GM21360 (cell line): ENCODE results near the gene PDE3A.

Experiments used
- ATAC-seq: cut with Tn5 transposase; IDR thresholded peaks from one replicate; pipeline ENCODE4 v1.9.1; 2021; ENCODE audit warnings: mild to moderate bottlenecking, moderate library complexity; ENCODE audit not compliant: unreplicated experiment

The PDE3A gene

DNA sequence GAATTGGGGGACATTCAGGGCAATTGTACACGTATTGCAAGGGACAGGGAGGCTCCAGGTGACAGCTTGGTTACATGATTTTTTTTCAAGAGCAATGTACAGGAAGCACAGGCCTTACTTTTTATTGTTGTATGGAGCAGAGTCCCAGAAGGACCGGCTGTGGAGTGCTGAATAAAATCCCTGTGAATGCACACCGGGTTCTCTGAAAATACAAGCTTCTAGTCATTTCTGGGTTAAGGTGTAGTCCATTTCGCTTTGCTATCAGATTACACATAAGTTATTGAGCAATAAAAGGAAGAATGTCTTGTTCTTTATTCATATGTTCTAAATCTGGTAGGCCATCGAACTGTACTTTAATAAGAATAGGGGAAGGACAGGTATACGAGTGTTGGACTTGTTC, 52.2 kb downstream of the PDE3A start:
- ATAC-seq = no peak

DNA sequence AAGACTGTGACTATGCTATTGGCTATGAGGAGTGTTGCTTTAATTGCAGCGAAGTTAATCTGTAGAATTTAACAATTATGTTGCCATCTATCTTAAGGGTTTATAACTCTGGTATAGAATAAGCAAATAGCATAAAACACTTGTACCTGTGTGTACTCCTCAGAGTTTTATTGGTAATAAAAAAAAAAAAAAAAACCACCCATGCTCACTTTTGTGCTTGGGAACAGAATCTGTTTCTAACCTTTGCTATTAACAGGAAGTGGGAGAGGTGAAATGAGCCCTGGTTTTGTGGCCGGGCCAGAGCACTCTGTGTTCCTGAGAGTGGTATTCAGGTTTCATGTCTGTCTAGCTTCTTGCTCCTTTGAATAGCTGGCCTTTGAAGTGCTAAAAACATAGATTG, 53.1 kb downstream of the PDE3A start:
- ATAC-seq = no peak

GRCh38 chr12:20423557-20423956, 55.2 kb downstream of the PDE3A start:
- ATAC-seq = no peak

DNA sequence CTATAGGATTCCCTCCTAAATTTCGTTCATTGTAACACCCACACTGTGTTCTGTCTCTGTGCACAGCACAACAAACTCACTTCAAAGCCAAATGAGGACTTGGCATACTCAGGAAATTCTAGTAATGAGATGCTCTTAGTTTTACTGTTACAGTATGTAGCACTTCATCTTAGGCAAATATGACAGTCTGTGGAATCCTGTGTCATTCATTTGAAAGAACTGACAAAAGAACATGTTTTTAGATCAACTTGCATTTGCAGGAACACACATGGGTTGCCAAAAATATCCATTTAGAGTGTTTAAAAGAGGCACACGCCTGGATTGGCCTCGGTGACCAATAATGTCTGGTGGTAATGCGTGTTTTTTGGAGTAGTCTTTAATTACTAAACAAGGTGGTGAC, 56.5 kb downstream of the PDE3A start:
- ATAC-seq = no peak

DNA sequence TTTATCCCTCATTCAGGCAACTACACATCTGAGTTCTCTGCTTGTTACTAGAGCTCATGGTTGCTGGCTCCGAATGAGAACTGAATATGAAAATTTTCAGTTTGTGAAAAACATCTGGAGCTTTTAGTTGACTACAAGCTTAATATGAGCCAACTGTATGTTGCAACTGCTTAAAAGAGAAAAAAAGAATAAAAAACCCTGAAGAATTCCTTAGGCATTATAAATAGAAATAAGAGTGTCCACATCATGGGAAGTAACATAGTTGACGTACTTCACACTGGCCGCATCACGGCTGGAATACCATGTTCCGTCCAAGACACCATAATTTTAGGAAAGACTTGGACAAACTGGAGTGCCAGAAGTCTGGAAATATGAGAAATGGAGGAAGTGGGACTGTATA, 57.9 kb downstream of the PDE3A start:
- ATAC-seq = no peak

DNA sequence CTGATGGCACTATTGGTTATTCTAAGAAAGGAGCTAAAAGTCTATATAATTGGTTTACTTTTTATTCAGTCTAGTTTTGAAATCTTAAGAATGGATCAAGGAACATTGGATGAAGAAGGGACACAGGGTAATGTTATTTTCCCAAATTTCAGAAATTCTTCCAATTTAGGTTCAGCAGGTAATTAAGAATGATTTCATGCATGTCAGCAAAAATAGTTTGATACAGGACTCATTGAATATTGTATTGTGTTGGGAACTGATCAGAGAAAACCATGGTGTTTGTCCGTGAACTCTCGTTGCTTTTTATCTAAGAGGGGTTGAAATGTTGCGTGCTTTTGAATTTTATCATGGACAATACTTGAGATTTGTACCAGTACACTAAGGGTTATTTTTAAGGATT, 58.6 kb downstream of the PDE3A start:
- no peak for ATAC-seq

GRCh38 chr12:20429852-20430251, 61.5 kb downstream of the PDE3A start:
- ATAC-seq = no peak

DNA sequence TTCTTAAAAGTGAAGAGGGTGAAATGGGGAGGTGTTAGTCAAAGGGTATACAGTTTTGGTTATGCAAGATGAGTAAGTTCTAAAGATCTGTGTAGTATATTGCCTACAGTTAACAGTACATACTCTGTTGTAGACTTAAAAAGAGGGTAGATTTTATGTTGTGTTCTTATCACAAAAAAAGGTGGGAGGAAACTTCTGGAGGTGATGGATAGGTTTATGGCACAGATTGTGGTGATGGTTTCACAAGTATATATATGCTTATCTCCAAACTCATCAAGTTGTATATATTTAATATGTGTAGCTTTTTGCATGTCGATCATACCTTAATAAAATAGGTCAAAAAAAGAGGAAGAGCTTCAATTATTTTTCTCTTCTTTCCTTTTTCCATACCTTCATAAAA, 64.0 kb downstream of the PDE3A start:
- ATAC-seq = no peak

DNA sequence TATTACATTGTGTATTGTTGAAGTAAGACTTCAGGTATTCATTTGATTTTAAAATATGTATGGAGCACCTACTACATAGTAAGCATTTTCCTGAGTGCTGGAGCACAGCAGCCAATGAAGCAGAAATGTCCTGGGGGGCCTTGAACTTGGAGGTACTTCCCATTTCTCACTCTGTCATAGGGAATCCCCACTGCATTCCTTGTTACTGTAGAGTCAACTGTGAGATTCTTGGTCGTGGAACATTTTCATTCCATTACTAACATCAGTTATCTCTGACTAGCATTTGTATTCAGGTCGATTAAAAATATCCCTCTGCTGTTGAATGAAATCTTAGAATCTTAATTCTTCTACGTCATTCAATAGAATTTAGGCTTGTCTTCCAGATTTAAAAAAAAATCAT, 66.7 kb downstream of the PDE3A start:
- no peak for ATAC-seq

DNA sequence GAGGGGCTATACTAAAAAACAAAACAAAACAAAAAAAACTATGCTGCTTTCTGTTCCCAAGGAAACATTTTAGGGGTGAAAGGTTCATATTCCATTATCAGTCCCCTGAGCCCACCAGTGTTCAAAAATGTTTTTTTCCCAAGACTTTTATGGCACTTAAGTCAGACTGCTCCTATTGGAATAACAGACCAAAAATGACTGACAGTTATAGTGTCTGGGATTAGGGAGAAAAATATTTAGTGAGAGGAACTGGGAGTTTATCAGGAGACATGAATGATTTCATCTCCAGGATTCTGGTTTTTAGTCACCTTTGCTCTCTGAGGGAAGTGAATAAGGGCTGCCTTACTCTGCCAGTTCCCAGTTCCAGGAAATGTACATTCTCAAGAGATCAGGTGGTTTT, 68.0 kb downstream of the PDE3A start:
- no peak for ATAC-seq

GRCh38 chr12:20438299-20438779, 70.0 kb downstream of the PDE3A start:
- no peak for ATAC-seq

DNA sequence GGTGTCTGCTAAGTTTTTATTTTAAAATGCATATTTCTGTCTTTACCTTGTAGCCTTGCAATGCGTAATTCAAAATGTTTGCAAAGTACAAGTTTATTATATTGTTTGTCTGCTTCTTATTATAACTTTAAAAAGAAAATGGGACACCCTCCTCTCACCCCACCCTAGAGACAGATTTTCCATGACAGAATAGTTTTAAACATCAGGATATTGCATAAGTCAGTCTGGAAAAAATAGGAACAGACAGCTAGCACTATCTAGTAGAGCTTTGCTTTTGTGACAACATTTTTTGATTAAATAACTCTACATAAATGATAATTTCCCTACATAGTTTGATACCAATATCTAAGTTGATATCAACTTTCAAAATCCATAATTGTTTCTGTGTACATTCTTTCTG, 71.3 kb downstream of the PDE3A start:
- no peak for ATAC-seq

- no peak for ATAC-seq
Measured at GRCh38 chr12:20440408-20440807, 72.1 kb downstream of the PDE3A start.

GRCh38 chr12:20442322-20442721, 74.0 kb downstream of the PDE3A start:
- ATAC-seq = no peak

- no peak for ATAC-seq
Measured at GRCh38 chr12:20443255-20443654, 74.9 kb downstream of the PDE3A start.

GRCh38 chr12:20443792-20444191, 75.5 kb downstream of the PDE3A start:
- no peak for ATAC-seq

DNA sequence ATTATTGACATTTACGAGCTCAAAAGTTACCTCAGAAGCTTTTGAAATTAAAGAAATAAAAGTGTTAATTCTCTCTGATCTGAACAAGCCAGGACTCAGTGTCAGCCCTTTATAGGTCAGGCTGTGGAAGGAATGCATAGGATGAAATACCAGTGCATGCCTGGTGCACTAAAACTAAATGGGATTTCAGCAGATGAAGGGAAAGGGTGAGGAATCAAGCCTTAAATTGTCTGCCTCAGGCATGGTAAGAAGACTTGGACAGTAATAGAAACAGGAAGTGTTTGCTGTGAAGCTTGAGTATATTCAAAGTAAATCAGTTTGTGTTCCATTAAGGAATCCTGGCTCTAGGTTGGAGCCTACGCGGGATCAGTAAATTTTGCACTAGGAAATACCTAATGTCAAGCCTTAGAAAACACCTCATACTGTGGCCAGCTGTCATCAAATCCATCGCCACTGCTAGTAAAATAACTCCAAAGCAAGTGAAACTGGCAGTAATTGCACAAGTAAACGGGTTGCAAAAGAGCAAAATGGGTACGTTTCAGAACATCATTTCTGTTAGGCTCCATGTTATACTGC, 76.3 kb downstream of the PDE3A start:
- ATAC-seq = no peak

- no peak for ATAC-seq
Measured at GRCh38 chr12:20445687-20446086, 77.3 kb downstream of the PDE3A start.

DNA sequence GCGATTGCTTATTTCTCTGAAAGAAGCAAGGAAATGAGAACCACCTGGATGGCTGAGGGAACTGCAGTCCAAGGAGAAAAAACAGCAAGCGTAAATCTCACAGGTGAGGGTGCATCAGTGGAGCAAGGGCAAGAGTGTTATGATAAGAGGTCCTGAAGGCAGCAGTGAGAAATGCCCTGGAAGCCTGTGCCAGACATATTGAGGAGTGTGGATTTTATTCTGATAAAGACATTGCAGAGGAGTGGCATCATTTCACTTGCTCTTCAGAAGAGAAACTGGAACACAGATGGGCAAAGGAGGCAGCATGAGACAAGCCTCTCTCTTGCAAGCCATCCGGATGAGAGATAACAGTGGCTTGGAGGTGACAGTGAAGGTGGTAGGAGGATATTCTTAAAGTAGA, 78.5 kb downstream of the PDE3A start:
- ATAC-seq = no peak

GRCh38 chr12:20448781-20449180, 80.4 kb downstream of the PDE3A start:
- no peak for ATAC-seq

DNA sequence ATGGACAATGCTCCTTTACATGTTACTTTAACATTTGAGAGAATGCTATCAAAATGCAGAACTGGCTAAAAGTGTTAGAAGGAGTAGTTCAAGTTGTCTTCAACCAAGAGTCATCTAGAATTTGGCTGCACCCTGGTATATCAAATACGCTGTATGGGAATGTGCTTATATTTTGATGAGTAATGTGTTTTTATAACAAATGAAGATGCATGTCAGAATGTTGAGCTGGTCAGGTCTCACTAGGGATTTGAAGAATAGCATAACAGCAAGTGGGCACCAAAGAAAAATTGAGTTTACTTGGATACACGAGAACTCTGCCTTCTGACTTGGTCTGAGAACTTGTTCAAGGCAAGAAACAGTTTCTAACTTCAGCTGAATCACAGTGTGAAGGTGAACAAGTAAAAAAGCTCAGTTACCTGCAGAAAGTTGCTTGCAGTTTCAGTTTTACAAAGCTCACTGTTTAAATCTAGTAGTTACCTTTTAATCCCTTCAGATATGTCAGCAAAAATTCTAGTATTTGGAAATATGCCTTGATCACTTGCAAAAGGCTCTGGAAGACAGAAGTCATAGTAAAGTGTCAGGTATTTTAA, 82.3 kb downstream of the PDE3A start:
- ATAC-seq = no peak

GRCh38 chr12:20451761-20452160, 83.4 kb downstream of the PDE3A start:
- no peak for ATAC-seq

DNA sequence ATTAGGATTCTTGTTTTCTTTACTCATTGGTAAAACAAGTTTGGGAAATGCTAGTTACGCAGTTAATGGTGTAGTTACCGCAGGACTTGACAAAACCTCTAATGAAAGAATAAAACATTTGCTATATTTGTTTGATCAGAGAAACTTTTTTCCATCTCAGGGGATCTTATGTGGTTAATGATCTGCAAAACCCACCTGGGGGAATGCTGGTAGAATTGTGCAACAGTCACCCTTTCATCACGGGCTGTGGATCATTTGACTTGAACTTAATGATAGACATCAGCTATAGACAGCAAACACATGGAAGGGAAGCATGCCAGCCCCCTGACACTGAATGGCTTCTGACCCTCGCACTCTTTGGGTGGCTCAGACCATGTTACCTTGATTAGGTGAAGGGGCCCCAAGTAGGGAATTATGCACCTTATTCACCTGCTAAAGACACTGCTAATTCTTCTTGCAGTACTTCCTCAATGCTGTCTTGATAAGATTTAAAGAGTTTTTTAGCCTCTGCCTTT, 84.2 kb downstream of the PDE3A start:
- no peak for ATAC-seq
